ENCODE results near the gene HPN.

The HPN gene

DNA sequence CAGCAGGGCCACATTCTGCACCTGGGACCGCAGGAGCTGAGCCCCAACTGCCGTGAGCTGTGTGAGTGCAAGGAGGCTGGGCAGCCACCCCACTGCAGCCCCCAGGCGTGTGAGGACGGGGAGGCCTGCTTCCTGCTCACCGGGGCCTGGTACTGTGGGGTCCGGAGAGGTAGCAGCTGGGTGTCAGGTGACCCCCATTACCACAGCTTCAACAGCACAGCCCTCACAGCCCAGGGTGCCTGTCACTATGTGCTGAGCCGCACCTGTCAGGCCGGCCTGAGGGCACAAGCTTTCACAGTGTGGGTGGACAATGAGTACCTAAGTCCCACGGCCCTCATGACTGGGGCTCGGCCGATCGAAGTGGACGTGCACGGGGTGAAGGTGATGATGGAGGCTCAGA is 38.3 kb downstream of the HPN start:
- Mint-ChIP-seq H3K9me3 (no peaks in the 10 kb centered on the region), H3K4me3 (no peak overlapping the region), H3K27ac (ENCODE audit: low read depth) (no peak overlapping the region), H3K27me3 (peaks cover 22% of the 10 kb centered on the region), H3K4me1 (no peaks in the 10 kb centered on the region), H3K36me3 (ENCODE audit: insufficient read depth) (no peaks in the 10 kb centered on the region)
- no peak for DNase-seq (ENCODE audit: low spot score in 2 of 2)
- no peak for ATAC-seq (replicated peaks; ENCODE audit: extremely low read depth, poor library complexity, severe bottlenecking)

DNA sequence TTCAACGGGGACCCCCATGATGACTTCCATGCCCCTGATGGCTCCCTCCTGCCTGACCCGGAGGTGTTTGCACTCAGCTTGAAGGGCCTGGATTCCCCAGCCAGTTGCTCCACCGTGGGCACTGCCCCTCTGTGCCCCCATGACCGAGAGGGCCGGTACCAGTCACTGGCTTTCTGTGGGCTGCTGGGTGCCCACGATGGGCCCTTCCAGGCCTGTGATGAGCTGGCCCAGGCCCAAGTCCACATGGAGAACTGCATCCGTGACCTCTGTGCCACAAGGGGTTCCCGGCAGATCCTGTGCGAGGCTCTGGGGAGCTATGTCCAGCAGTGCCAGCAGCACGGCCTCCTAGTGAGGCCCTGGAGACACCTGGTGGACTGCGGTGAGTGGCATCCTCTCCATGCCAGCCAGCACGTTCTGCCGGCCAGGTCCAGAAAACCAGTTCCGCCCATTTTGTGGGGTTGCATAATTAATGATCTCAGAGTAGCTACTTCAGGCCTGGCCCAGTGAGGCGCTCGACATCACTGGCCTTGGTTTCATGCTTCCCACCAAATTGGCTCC is 39.2 kb downstream of the HPN start:
- DNase-seq (ENCODE audit: low spot score in 2 of 2) (no peak), ATAC-seq (replicated peaks; ENCODE audit: extremely low read depth, poor library complexity, severe bottlenecking) (no peak)
- H3K36me3 Mint-ChIP-seq (ENCODE audit: insufficient read depth): no peaks in the 10 kb centered on the region
- no peak overlapping the region for H3K27ac Mint-ChIP-seq (ENCODE audit: low read depth)
- no peaks in the 10 kb centered on the region for H3K9me3 Mint-ChIP-seq
- peaks cover 5% of the 10 kb centered on the region for H3K4me1 Mint-ChIP-seq
- H3K4me3 Mint-ChIP-seq: no peak overlapping the region
- H3K27me3 Mint-ChIP-seq: peaks cover 22% of the 10 kb centered on the region

DNA sequence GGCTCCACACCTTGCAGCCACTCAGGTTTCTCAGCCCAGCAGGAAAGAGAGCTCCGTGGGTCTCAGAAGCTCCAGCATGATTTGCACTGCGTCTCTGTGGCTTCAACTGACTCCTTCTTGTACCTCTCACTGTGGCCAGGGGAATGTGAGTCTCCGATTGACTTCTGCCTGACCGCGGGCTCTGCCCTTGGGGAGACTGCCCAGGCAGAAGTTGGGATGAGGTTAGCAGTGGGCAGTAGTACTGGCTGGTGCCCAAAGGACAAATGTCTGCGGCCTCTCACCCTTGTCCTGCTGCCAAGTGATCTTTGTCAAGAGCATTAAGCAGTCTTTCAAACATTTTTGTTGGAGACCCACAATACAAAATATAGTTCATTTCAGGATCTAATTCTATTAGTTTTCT is 39.7 kb downstream of the HPN start:
- Mint-ChIP-seq H3K9me3 (no peaks in the 10 kb centered on the region), H3K4me3 (no peak overlapping the region), H3K36me3 (ENCODE audit: insufficient read depth) (no peaks in the 10 kb centered on the region), H3K4me1 (peaks cover 10% of the 10 kb centered on the region), H3K27me3 (peaks cover 22% of the 10 kb centered on the region), H3K27ac (ENCODE audit: low read depth) (no peak overlapping the region)
- DNase-seq (ENCODE audit: low spot score in 2 of 2) (no peak), ATAC-seq (replicated peaks; ENCODE audit: extremely low read depth, poor library complexity, severe bottlenecking) (no peak)

DNA sequence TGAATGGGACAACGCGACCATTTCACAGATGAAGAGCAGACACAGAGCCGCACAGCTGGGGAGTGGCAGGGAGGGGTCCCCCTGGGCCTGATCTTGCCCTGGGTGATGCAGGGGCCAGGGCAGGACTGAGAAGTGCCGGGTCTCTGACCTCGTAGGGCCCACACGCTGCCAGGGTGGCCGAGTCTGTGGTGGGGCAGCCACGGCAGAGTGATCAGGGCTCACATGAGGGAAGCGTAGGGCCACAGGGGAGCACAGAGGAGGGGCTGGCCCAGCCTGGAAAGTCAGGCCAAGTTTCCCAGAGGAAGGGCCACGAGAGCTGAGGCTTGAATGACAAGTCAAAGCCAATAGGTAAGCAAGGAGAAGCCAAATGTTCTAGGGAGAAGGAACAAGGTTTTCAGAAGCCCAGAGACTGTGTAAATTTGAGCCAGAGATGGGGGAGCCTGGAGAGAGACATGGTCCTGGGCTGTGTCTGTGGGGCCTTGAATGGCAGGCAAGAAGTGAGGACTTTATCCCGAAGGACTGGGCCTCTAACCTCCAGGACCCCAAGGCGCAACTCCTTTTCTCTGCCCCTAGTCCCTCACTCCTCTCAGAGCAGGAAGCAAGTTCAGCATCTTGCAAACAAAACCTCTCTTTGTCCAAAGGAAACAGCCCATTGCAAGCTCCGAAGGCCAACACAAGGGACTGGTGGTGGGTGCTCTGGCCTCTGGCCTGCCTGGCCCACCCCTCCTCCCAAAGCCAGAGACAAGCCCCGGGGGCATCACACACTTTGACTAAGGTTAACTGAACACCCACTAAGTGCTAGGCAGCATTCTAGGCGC is 42.4 kb downstream of the HPN start:
- peaks cover 19% of the 10 kb centered on the region for H3K4me1 Mint-ChIP-seq
- no peak overlapping the region for H3K27ac Mint-ChIP-seq (ENCODE audit: low read depth)
- H3K4me3 Mint-ChIP-seq: no peak overlapping the region
- no peaks in the 10 kb centered on the region for H3K36me3 Mint-ChIP-seq (ENCODE audit: insufficient read depth)
- DNase-seq (ENCODE audit: low spot score in 2 of 2): no peak
- peaks cover 8% of the 10 kb centered on the region for H3K27me3 Mint-ChIP-seq
- ATAC-seq (replicated peaks; ENCODE audit: extremely low read depth, poor library complexity, severe bottlenecking): no peak
- no peaks in the 10 kb centered on the region for H3K9me3 Mint-ChIP-seq

DNA sequence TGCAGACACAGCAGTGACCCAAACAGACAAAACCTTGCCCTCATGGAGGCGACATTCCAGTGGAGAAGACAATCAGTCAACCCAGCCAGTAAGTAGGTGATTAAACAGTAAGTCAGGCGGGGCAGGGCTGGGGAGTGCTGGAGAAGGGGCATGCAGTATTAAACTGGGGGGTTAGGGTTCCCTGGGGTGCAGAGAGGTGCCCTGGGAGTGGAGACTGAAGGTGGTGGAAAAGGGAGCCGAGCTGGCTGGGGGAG is 42.9 kb downstream of the HPN start:
- peaks cover 2% of the 10 kb centered on the region for H3K27me3 Mint-ChIP-seq
- no peaks in the 10 kb centered on the region for H3K36me3 Mint-ChIP-seq (ENCODE audit: insufficient read depth)
- H3K4me3 Mint-ChIP-seq: no peak overlapping the region
- H3K9me3 Mint-ChIP-seq: no peaks in the 10 kb centered on the region
- peaks cover 19% of the 10 kb centered on the region for H3K4me1 Mint-ChIP-seq
- no peak overlapping the region for H3K27ac Mint-ChIP-seq (ENCODE audit: low read depth)
- ATAC-seq (replicated peaks; ENCODE audit: extremely low read depth, poor library complexity, severe bottlenecking) (no peak), DNase-seq (ENCODE audit: low spot score in 2 of 2) (no peak)

DNA sequence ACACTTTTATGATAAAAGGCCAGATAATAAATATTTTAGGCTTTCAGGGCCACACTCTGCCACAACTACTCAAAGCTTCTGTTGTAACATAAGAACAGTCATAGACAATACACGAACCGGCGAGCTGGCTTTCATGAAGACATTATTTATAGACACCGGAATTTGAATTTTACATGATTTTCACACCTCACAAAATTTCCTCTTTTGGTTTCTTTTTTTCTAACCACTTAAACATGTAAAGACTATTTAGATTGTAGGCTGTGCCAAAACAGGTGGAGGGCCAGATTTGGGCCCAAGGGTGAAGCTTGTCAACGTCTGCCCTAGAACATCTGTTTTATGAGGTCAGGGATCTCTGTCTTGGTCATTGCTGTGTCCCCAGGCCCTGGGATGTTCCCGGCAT is 44.4 kb downstream of the HPN start:
- H3K27me3 Mint-ChIP-seq: no peaks in the 10 kb centered on the region
- ATAC-seq (replicated peaks; ENCODE audit: extremely low read depth, poor library complexity, severe bottlenecking) (peak; percentile 82), DNase-seq (ENCODE audit: low spot score in 2 of 2) (no peak)
- peak overlapping the region; percentile 88 for H3K27ac Mint-ChIP-seq (ENCODE audit: low read depth)
- H3K36me3 Mint-ChIP-seq (ENCODE audit: insufficient read depth): no peaks in the 10 kb centered on the region
- no peaks in the 10 kb centered on the region for H3K9me3 Mint-ChIP-seq
- H3K4me3 Mint-ChIP-seq: peak overlapping the region; percentile 42
- peaks cover 19% of the 10 kb centered on the region for H3K4me1 Mint-ChIP-seq

DNA sequence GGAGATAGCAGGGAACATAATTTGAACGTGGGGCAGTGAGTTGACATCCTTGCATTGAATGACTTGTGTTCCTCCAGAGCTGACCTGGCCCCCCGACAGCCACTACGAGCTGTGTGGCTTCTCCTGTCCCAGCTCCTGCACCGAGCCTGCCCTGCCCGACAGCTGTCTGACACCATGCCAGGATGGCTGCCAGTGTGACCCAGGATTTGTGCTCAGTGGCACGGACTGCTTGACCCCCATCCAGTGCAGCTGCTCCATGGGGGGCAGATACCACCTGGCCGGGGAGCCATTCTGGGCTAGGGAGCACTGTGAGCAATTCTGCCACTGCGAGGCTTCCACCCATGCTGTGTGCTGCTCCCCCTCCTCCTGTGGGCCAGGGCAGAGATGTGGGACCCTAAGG is 44.9 kb downstream of the HPN start:
- Mint-ChIP-seq H3K36me3 (ENCODE audit: insufficient read depth) (no peaks in the 10 kb centered on the region), H3K4me3 (peak overlapping the region; percentile 42), H3K9me3 (no peaks in the 10 kb centered on the region), H3K4me1 (peaks cover 19% of the 10 kb centered on the region), H3K27me3 (no peaks in the 10 kb centered on the region), H3K27ac (ENCODE audit: low read depth) (peak overlapping the region; percentile 88)
- DNase-seq (ENCODE audit: low spot score in 2 of 2) (no peak), ATAC-seq (replicated peaks; ENCODE audit: extremely low read depth, poor library complexity, severe bottlenecking) (no peak)

DNA sequence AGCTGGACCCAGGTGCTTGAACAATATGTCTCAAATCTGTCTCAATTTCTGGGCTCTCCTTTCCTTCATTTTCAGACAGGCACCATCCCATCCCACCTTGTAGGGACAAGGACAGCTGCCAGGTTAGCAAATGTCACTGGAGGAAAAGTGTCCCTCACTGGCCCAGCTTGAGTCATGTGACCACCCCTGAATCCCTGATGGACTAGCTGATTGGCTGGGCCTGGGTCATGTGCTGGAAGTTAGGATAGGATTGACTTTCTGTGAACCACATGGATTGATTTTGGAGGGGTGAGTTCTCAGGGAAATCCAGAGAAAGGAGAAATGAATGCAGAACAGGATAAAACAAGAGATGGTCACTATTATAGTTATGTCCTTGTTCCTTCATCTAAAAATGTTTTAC is 45.9 kb downstream of the HPN start:
- Mint-ChIP-seq H3K4me3 (no peak overlapping the region), H3K27ac (ENCODE audit: low read depth) (peak overlapping the region; percentile 69), H3K4me1 (peaks cover 19% of the 10 kb centered on the region), H3K27me3 (no peaks in the 10 kb centered on the region), H3K36me3 (ENCODE audit: insufficient read depth) (no peaks in the 10 kb centered on the region), H3K9me3 (no peaks in the 10 kb centered on the region)
- ATAC-seq (replicated peaks; ENCODE audit: extremely low read depth, poor library complexity, severe bottlenecking) (no peak), DNase-seq (ENCODE audit: low spot score in 2 of 2) (no peak)

DNA sequence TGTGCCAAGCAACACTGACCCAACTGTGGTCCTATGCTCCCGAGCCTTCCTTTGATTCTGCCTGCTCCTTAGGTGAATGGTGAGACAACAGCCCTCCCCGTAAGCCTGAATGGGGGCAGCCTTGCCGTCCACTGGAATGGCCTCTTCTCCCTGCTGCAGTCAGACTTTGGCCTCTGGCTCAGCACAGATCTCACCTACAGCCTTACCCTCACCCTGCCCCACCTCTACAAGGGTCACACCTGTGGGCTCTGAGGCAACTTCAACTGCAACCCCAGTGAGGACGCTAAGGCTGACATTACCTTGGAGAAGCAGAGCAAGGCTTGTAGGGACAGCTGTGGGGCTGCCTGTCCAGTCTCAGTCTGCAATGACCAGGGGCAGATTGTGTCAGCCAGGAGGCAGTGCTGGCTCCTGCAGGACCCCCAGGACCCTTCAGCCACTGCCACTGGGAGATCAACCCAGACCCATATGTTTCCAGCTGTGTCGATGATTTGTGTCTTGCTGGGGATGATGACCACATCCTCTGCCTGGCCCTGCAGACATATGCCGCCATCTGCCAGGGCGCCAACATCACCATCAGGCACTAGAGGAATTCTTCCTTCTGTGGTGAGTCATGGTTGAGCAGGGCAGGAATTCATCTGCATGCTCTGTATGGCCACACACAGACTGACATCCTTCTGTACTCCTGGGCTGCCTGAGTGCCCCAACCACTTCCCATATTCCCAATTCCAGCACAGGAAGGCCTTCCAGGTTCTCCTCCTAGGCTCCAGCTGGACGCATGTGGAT is 46.8 kb downstream of the HPN start:
- Mint-ChIP-seq H3K27me3 (no peaks in the 10 kb centered on the region), H3K4me1 (peaks cover 19% of the 10 kb centered on the region), H3K9me3 (no peaks in the 10 kb centered on the region), H3K36me3 (ENCODE audit: insufficient read depth) (no peaks in the 10 kb centered on the region), H3K27ac (ENCODE audit: low read depth) (no peak overlapping the region), H3K4me3 (no peak overlapping the region)
- no peak for ATAC-seq (replicated peaks; ENCODE audit: extremely low read depth, poor library complexity, severe bottlenecking)
- no peak for DNase-seq (ENCODE audit: low spot score in 2 of 2)

DNA sequence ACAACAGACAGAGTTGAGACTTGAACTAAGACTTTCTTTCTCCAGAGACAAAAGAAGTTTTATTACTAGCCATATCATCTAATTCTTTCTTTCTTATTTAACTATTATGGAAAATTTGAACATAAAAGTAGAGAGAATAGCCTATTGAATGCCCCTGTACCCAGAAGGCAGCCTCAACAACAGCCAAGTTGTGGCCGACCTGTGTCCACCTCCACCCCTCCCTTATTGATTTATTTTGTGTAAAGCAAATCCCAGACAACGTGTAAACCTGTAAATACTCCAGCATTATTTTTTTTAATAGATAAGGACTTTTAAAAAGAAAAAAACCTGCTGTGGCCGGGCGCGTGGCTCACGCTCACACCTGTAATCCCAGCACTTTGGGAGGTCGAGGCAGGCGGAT is 48.0 kb downstream of the HPN start:
- DNase-seq (ENCODE audit: low spot score in 2 of 2): no peak
- no peak overlapping the region for H3K27ac Mint-ChIP-seq (ENCODE audit: low read depth)
- H3K4me1 Mint-ChIP-seq: peaks cover 19% of the 10 kb centered on the region

DNA sequence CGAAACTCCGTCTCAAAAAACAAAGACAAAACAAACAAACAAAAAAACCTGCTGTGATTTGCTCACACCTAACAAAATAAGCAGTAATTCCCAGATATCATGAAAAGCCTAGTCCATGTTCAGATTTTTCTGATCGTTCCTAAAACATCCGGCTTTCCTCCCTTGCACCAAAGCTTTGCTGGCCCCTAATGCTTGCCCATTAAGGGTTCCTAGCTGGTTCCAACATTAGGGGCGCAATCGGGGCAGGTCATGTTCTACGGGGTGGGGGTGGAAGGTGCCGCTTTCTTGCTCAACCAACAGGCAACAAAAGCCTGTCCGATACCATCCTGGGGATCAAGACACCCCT is 48.6 kb downstream of the HPN start:
- Mint-ChIP-seq H3K4me1 (peaks cover 19% of the 10 kb centered on the region), H3K4me3 (no peak overlapping the region), H3K9me3 (no peaks in the 10 kb centered on the region), H3K27me3 (no peaks in the 10 kb centered on the region), H3K27ac (ENCODE audit: low read depth) (no peak overlapping the region), H3K36me3 (ENCODE audit: insufficient read depth) (no peaks in the 10 kb centered on the region)
- no peak for ATAC-seq (replicated peaks; ENCODE audit: extremely low read depth, poor library complexity, severe bottlenecking)
- no peak for DNase-seq (ENCODE audit: low spot score in 2 of 2)

More for the DNA sequence above, 48.0 kb downstream of the HPN start:
- no peak for ATAC-seq (replicated peaks; ENCODE audit: extremely low read depth, poor library complexity, severe bottlenecking)
- H3K4me3 Mint-ChIP-seq: no peak overlapping the region
- no peaks in the 10 kb centered on the region for H3K36me3 Mint-ChIP-seq (ENCODE audit: insufficient read depth)
- no peaks in the 10 kb centered on the region for H3K9me3 Mint-ChIP-seq
- H3K27me3 Mint-ChIP-seq: no peaks in the 10 kb centered on the region

DNA sequence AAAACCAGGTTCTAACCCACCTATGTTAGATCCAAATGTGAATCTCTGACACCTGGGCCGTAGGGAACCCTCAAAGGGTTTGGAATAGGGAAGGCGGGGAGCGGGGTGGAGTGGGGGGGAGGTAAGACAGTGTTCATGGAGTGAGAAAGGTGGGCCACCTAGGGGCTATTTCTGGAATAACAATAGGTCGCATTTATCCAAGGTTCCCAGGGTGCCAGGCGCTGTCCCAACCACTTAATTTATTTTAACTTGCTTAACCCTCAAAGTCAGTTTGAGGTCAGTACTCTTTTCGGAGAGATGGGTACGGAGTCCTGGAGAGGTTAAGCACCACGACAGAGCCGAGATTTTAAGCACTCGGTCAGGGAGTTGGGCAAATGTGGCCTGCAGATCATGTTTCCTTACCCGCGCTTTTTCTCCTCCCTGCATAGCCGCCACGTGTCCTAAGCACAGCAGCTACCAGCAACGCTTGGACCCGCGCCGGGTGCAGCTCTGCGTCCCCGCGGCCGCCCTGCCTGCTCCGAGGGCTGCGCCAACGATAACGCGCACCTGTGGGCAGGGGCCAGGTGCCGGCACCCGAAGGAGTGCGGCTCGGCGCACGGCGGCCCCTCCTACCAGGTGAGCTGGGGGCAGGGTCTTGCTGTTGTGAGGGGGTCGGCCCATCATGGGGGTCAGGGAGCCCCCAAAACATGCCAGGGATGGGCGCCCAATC is 49.1 kb downstream of the HPN start:
- peak in 1 of 2 donors; percentile 26 for DNase-seq (ENCODE audit: low spot score in 2 of 2)
- H3K27me3 Mint-ChIP-seq: no peaks in the 10 kb centered on the region
- H3K4me3 Mint-ChIP-seq: no peak overlapping the region
- no peak for ATAC-seq (replicated peaks; ENCODE audit: extremely low read depth, poor library complexity, severe bottlenecking)
- H3K4me1 Mint-ChIP-seq: peaks cover 15% of the 10 kb centered on the region
- H3K36me3 Mint-ChIP-seq (ENCODE audit: insufficient read depth): no peaks in the 10 kb centered on the region
- no peaks in the 10 kb centered on the region for H3K9me3 Mint-ChIP-seq
- H3K27ac Mint-ChIP-seq (ENCODE audit: low read depth): no peak overlapping the region

DNA sequence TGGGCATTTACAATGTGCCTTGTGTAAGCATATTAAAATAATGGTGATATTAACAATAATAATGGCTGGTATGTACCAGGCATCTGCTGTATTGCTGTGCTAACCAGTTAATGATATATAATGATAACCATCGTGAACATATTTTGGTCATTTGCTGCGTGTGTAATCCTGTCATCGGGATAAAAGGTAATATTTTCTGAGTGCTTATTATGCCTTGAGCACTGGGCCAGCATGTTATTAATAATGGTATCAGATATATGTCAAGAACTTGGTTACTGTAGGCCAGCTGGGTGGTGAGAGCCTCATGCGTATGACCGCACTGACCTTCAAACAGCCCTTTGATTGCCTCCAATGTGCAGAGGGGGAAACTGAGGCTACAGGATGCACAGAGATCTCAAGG is 51.9 kb downstream of the HPN start:
- Mint-ChIP-seq H3K27me3 (no peaks in the 10 kb centered on the region), H3K36me3 (ENCODE audit: insufficient read depth) (no peaks in the 10 kb centered on the region), H3K4me1 (no peaks in the 10 kb centered on the region), H3K4me3 (no peak overlapping the region), H3K27ac (ENCODE audit: low read depth) (no peak overlapping the region), H3K9me3 (no peaks in the 10 kb centered on the region)
- DNase-seq (ENCODE audit: low spot score in 2 of 2): no peak
- ATAC-seq (replicated peaks; ENCODE audit: extremely low read depth, poor library complexity, severe bottlenecking): no peak
